Stomach (tissue), 4 donors: ENCODE data around the gene CAPN7.

Source experiments
- POLR2A ChIP-seq, 4 donors: fragments of 450-650 bp; IDR thresholded peaks; one replicate each; pipeline ENCODE4 v1.6.1; 2016; ENCODE audit warnings: antibody characterized with exemption in 4 of 4, control low read depth in 2 of 4, mild to moderate bottlenecking in 1 of 4, moderate library complexity in 1 of 4
- POLR2AphosphoS5 ChIP-seq, 3 donors: sonication (generic); formaldehyde crosslinking; IDR thresholded peaks; one replicate each; pipeline ENCODE4 v1.6.1; 2016; ENCODE audit warnings: antibody characterized with exemption in 3 of 3
- TF ChIP-seq, protein P1 (sequence below), 7 experiments: fragments of 450-650 bp in 4 of 7; fragments of 200-600 bp in 3 of 7; sonication (generic) in 3 of 7; IDR thresholded peaks; one replicate each; pipeline ENCODE4 v1.5.1; 2016 to 2019; ENCODE audit warnings: antibody characterized with exemption in 7 of 7, control low read depth in 2 of 7, mild to moderate bottlenecking in 1 of 7

DNA sequence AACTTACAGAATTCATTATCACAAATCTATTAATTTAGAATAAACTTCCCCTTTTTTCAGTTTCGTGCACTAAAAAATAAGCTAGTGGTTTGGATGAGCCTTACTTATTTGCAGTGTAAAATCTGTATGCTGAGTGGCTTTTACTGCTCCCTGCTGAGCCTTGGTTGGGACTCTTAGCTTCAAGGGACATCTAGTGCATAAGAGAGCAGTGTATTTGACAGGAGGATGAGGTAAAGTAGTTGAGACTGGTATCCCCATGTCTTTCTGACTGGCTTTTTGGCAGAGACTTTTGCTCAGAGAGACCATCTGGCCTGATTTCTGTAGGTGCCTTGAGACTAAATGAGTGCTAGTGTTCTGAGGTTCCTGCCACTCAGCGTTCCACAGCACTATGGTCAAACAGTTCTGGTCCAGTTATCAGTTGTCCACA, 11.8 kb downstream of the CAPN7 start:
- TF ChIP-seq POLR2A (IDR thresholded peaks at IDR 0.05), result no peak
- TF ChIP-seq, protein P1, sequence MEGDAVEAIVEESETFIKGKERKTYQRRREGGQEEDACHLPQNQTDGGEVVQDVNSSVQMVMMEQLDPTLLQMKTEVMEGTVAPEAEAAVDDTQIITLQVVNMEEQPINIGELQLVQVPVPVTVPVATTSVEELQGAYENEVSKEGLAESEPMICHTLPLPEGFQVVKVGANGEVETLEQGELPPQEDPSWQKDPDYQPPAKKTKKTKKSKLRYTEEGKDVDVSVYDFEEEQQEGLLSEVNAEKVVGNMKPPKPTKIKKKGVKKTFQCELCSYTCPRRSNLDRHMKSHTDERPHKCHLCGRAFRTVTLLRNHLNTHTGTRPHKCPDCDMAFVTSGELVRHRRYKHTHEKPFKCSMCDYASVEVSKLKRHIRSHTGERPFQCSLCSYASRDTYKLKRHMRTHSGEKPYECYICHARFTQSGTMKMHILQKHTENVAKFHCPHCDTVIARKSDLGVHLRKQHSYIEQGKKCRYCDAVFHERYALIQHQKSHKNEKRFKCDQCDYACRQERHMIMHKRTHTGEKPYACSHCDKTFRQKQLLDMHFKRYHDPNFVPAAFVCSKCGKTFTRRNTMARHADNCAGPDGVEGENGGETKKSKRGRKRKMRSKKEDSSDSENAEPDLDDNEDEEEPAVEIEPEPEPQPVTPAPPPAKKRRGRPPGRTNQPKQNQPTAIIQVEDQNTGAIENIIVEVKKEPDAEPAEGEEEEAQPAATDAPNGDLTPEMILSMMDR (IDR thresholded peaks at IDR 0.05), result no peak
- no peak for TF ChIP-seq POLR2AphosphoS5 (IDR thresholded peaks at IDR 0.05)
